Measurements from ENCODE around the gene ECT2L.

ECT2L gene, protein sequence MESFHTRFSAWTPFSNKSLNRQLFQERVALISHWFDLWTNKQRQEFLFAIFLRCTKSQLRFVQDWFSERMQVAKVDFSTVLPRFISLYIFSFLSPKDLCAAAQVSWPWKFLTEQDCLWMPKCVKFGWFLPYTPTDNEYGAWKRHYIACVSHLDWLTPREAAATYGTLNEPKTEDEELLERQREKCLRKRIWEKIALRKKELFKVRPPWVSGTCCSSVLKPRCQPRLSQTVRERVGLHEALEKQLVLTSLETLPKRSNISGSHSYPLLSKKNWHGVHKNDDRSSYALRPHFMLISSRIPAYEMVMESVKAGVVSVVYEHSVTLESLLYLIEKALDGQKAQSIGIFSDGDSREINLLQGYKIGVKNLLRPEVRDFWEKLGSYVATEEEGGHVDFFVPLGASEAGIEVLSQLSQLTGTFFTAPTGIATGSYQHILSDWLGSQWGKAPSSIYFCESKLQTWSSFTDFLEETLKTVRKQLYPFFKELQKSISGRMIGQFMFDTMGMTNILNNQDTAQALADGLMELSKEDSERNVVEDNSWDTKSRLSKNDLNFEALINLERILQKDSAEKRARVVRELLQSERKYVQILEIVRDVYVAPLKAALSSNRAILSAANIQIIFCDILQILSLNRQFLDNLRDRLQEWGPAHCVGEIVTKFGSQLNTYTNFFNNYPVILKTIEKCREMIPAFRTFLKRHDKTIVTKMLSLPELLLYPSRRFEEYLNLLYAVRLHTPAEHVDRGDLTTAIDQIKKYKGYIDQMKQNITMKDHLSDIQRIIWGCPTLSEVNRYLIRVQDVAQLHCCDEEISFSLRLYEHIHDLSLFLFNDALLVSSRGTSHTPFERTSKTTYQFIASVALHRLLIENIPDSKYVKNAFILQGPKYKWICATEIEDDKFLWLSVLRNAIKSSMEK

DNA sequence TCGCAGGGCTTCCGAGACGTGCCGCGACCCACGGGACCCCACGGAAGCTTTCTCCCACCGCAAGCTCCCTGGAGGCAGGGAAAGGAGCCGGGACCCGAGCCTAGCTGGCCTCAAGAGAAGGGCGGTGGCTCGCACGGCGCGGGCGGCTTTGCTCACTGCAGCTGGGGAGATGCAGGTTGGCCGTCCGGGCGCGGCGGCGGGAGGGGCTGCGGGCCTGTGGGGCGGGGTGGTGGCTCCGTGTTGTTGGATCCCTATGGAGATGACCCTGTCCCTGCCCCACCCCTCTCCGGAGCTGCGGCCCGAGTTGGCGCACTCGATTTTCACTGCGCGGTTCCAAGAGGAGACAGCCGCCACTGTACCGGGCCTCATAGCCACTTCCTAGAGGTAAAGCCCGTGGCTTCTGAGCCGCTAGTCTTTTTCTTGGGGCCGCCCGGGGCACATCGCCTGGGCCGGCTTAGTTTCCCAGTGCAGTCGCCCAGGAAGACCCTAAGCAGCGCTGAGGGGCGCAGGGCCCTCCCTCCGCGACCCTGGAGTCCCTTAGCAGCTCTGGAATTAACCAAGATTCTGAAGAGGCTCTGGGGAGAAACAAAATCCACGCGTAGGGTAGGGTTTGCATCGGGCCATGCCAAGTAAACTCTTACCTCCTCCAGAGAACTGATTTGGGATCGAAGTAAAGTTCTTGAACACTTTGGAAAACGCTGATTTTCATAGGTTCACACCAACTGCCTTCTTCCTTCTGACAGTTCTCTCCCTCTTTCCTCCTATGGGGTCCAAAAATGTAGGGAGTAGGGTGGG, at the start of gene ECT2L:
Gene ECT2L (plus strand): TSS at position 279 of the 795 bp plus-strand sequence. CDS start 17,188 bp downstream, outside the sequence.
- DNase-seq (ENCODE audit: low spot score), result no peak

DNA sequence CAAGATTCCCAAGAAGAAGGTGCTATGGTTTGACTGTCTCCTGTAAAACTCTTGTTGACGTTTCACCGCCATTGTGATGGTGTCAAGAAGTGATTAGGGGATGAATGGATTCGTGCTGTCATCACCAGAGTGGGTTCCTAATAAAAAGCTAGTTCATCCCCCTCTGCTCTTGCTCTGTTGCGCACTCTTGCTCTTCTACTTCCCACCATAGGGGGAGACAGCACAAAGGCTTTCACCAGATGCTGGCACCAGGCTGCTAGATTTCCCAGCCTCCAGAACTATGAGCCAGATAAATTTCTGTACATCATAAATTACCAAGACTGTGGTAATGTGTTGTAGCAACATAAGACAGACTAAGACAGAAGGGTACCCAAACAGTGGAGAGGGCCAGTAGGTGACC, 43.9 kb upstream of the ECT2L start:
- no peak for DNase-seq (ENCODE audit: low spot score)

DNA sequence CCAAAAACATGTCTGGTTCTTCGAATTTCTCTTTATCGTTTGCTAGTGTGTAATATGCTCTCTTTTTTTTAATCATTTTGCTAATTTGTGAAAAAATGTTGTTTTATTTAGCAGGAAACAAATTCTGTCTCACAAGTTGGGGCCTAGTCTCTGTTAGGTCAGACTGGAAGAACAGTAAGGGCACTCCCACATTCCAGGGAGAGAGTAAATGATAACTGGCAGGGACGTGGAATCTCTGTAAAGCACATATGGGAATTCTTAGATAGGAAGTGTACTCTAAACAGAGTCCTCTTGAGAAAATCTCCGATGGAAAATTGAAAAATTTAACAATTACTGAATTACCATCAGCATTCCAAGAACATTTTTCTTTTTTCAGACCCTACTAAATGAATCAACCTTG, 38.8 kb upstream of the ECT2L start:
- no peak for DNase-seq (ENCODE audit: low spot score)

DNA sequence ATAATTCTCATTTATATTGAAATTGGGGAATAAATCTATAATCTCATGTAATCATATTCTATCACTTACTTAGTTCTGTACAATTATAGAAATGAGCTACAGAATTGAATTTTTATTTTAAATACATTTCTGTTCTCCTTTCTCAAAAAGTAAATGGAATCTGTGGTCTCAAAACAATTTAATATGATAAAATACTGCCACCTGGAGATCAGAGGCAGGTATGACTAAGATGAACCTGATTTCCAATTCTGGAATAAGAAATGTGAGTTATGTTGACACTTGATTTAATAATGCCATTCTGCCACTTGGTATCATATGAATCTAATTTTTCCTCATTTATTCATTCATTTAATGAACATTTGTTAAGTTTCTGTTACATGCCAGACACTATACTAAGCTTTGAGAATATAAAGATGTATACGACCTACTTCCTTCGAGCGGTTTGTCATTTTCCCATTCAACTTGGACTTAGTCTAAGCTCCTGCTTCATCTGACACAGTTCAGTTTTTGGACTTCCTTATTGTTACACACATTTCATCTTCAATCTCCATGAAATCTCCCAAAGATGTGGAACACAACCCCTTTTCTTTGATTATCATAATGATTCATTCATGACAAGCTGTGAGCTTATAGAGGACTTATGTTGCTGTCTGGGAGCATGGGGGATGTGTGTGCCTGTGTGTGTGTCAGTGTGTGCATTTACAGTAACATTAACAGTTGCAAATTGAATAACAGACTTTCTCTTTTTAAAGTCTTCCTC, 29.8 kb upstream of the ECT2L start:
- peak; percentile 33 for DNase-seq (ENCODE audit: low spot score)

DNA sequence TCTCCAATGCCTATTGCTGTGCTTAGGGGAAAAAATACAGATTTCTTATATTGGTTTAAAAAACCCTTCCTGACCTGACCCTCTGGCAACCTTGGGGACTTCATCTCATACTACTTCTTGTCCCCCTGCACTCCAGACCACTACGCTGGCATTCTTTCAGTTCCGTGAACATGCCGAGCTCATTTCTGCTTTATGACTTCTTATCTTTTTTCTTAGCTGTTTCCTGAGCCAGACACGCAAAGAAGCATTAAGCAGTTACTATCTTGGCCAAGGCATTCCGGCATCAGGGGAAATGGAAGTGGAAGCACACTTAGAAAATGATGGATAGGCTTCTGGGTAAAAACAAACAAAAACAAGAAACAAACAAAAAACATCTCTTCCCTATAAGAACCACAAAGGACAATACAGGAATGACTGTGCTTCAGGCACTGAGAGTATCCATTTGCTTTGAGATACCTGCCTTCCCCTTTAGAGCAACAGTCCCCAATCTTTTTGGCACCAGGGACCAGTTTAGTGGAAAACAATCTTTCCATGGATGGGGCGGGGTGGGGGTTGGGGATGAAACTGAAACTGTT, 26.7 kb upstream of the ECT2L start:
- DNase-seq (ENCODE audit: low spot score), result no peak

DNA sequence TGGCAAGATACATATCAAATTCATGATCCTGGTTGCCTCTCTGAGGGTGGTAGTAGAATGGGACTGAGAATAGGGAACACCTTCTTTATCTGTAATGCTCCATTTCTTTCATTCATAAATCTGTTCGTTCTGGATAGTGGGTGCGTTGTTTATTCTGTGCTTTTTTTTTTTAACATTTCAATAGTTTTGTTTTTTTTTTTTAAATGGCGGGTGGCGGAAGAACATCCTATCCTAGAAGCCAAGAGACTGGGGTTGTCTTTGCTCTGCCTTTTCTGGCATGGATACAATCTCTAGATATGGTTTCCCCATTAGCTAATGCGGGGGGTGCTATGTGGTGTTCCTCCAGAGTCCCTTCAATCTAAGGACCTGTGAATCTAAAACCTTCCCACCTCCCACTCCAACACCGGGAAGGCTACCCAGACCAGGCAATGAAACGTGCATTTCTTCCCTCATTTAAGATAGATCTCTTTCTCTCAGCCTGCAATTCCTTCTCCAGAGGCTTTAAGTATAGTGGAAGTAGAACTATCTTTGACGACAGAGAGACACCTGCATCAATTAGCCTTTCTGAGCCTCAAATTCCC, 23.2 kb upstream of the ECT2L start:
- DNase-seq (ENCODE audit: low spot score), result no peak

DNA sequence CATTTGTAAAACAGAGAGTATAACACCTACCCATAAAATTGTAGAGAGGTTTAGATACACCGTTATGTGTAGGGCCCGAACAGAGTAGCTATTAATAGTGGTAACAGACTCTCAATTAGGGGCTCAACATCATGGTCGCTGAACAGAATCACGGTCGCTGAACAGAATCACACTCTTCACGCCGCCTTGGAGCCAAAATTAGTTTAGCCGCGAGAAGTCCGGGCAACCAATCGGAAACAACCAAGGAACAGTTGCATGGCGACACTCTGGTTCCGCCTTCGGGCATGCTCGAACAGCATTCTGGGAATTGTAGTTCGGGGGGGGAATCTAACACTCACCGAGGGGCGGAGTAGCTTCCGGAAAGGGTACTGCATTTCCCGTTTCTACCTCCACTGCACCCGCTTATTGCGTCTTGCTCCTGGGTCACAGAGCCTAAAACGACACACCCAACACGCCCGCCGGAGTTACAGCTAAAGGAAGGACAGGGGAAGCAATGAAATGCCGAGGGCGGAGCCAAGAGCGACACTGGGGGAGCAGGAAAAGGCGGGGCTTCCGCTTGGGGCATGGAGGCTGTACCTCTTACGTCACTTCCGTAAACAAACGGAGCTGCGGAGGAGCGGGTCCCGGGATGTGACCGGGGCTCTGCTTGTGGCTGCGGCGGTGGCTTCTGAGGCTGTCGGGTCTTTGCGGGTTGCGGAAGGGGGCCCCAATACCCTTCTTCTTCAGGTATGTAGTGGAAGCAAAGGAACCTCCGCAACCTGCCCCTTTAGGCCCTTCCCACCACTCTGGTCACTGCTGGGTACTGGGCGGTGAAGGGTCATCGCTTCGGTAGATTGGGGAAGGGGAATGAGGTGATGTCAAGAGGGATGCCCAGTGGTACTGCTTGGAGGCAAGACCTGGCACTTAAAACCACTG, 22.5 kb upstream of the ECT2L start, which contains the start of gene CCDC28A:
Gene CCDC28A (plus strand): TSS at position 593 of the 915 bp plus-strand sequence. CDS start 2,352 bp downstream, outside the sequence.
- DNase-seq (ENCODE audit: low spot score), result peak; percentile 97

DNA sequence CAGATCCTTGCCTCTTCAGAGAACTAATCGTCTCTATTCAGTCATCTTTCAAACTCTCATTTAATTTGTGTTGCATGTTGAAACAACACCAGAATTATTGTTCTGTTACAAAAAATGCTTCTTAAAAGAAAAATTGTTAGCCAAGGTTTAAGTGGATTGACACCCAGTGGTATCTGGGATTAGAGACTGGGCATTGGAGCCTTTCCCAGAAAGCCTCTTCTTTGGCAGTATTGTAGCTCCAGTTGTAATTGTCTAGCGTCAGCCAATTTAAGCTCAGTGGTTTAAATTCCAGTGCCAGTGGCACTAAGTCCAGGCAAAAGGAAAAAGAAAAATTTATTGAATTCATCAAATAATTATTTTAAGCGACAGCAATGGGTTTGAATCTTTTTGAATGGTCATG, 21.5 kb upstream of the ECT2L start:
- DNase-seq (ENCODE audit: low spot score), result no peak

DNA sequence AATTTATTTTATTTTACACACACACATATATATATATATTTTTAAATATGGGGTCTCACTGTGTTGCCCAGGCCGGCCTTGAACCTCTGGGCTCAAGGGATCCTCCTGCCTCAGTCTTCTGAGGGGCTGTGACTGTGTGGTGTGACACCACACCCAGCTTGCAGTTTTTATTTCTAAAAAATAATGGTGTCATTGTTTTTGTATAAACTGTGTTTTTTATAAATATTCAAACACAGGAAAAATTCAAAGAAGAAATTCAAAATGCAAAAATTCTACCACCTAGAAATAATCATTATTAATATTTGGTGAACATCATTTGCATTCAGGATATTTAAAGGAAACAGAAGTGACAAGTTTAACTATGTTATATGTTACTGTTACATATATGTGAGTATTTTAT, 19.2 kb upstream of the ECT2L start:
- no peak for DNase-seq (ENCODE audit: low spot score)

DNA sequence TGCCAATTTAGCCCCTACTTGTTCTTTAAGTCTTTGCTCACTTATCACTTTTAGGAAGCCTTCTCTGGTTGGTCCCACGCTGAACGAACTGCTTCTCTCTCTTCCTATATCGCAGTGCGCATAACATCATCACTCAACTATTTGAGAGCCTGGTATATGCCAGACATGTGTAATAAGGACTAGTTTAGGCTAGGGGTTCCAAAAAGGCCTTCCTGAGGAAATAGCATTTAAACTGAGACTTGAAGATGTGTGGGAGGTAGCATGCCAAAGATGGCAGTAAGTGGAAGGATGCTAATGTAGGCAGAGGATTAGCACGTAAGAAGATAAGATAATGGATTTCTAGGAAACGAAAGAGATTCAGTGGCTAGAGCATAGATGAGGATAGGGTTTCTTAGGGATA, 17.6 kb upstream of the ECT2L start:
- no peak for DNase-seq (ENCODE audit: low spot score)

DNA sequence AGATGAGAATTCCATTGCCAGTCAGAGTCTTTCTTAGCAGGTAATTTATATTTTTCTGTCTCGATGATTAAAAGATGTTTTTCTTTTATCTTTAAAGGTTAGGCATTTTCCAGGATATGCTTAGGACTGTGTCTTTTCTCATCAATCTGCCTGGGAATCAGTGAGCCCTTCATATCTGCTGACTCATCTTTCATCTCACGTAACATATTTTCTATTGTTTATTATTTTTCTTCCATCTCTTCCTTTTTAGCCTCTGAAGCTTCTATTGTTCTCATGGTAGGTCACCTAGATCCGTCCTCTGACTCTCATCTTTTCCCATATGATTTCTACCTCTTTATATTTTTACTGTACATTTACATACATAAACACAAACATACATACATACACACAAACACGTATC, 13.6 kb upstream of the ECT2L start:
- DNase-seq (ENCODE audit: low spot score), result no peak

DNA sequence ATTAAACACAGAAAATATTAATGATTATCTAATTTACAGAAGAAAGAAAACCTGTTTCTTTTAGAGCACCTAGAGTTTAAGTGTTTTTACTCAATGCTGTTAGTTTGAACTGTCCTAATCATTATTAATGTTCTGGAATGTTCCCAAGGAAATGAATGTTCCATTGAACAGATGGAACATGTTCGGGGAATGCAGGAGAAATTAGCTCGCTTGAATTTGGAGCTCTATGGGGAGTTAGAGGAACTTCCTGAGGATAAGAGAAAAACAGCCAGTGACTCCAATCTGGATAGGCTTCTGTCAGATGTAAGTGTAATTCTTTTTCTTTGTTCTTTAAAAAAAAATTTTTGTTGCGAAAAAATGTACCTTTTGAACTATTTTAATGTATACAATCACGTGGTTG, 10.8 kb upstream of the ECT2L start:
- DNase-seq (ENCODE audit: low spot score), result no peak

DNA sequence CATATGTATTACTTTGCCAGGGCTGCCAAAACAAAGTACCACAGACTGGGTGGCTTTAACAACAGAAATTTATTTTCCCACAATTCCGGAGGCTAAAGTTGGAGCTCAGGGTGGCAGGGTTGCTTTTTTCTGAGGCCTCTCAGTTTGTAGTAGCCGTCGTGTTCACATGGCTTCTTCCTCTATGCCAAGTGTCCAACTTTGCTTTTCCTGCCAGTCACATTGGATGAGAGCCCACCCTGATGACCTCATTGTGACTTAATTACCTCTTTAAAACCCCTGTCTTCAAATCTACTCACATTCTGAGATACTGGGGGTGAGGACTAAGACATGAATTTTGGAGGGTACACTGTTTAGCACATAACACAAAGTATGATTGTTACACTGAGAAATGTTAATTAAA, 9.9 kb upstream of the ECT2L start:
- no peak for DNase-seq (ENCODE audit: low spot score)

DNA sequence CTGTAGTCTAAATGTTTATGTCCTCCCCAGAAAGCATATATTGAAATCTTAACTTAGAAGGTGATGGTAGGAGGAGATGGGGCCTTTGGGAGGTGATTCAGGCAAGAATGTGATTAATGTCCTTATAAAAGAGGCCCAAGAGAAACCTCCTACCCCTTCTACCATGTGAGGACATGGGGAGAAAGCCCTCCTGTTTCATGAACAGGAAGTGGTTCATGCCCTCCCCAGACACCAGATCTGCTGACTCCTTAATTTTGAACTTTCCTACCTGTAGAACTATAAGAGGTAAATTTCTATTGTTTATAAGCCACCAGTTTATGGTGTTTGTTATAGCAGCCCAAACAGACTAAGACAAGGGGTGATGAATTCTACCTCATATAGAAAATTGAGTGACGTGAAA, 8.7 kb upstream of the ECT2L start:
- DNase-seq (ENCODE audit: low spot score), result no peak

DNA sequence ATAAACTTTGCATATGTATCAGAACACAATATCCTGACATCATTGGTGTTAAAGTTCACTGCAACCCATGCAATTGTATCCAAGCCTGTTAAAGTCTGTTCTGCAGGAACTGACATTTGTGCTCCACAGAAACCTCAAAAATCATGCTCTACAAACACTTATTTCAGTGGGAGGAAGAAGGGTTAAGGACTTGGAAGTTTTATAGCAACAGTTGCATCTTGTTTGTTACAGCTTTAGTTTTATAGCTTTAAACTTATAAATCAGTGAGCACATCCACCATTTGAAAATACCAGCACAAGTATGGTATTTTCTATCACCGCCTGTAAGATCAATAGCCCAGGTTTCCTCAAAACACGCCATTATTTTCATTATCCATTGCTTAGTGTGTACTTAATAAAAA, 884 bp downstream of the ECT2L start:
- no peak for DNase-seq (ENCODE audit: low spot score)

DNA sequence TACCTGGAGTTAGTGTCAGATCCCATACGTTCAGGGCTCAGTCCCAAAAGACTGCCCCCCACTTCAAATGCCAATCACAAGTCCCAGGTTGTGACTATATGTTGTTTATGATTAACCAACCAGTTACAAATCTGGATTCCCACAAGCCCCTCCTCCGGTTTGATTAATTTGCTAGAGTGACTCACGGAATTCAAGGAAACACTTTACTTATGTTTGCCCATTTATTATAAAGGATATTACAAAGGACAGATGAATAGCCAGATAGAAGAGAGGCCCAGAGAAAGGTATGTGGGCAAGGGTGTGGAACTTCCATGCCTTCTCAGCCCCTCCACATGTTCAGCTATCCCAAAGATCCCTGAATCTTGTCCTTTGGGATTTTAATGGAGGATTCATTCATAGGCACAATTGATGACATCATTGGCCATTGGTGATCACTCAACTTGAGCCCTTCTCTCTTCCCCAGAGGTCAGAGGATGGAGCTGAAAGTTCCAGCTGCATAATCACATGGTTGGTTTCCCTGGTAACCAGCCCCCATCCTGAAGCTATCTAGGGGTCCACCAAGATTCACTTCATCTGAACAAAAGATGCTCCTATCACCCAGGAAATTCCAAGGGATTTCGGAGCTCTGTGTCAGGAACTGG, 2.0 kb downstream of the ECT2L start:
- DNase-seq (ENCODE audit: low spot score), result no peak

DNA sequence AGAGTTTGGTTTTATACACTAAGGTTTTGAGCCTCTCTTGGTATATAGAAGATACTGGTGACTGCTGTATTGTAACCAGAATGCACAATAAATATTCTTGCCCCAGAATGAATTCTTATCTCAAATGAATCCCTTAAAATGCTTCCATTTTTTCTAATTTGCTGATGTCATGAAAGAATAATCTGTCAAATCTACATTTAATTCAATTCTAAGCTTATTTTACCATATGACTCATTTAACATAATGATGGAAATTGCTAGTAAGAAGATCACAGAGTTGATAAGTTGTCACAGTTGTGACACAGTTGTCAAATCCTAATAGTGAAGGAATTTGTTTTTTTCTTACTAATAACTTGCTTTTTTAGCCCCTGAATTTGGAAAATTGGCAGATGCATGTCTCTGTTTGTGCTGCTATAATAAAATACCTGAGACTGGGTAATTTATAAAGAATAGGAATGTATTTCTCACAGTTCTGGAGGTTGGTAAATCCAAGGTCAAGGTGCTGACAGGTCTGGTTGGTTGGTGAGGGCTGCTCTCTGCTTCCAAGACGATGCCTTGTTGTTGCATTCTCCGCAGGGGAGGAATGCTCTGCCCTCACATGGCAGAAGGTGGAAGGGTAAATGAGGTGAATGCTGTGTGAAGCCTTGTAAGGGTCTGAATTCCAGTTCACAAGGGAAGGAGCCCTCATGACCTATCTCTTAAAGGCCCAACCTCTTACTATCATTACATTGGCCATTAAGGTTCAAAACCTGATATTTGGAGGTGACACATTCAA, 4.7 kb downstream of the ECT2L start:
- DNase-seq (ENCODE audit: low spot score), result no peak

DNA sequence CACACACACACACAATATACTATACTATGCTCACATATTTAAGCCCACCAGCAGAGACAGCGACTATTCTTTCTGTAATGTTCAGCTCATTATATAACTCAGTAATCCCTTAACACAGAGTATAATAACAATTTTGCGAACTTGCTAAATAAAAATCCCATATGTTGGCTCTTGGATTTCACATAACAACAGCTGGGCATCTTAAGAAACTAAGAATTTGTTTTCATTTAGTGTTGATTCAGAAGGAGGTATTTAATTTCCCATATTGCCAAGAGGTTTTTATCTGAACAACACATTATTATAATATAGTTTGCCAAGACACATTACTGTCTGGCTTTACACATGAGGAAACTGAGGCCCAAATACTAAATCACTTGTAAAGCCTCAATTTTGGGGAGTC, 7.4 kb downstream of the ECT2L start:
- no peak for DNase-seq (ENCODE audit: low spot score)
